Brain (organoid and tissue), 1 donor: ENCODE results near the gene ZC3H10. TPM values are rescaled to one million over a fixed set of nuclear protein-coding genes. Genes with fewer than 3 reads are reported as not detected.

Source experiments
- polyA plus RNA-seq: library from polyadenylated mRNA; stranded (reverse); fragments of 350-450 nt; fragmentation: Illumina TruSeq; extraction: RNeasy Lipid Tissue Mini Kit (QIAGEN cat#74804); gene quantifications from one replicate; pipeline ENCODE4 v1.2.3, GENCODE V29; 2015; ENCODE audit warnings: low read depth, low replicate concordance; ENCODE audit not compliant: insufficient read depth

ZC3H10 gene
- polyA plus RNA-seq, 1 donor from 2014 or later, result 4.0 TPM

Other genes with a start within 250 kb of the ZC3H10 start
- gene PYM1, start 190.4 kb upstream of the ZC3H10 start, polyA plus RNA-seq, result 26.6 TPM
- 12.5 TPM for gene DGKA, start 187.1 kb upstream of the ZC3H10 start, polyA plus RNA-seq
- gene PMEL, start 152.2 kb upstream of the ZC3H10 start, polyA plus RNA-seq, result 1.5 TPM
- 52.2 TPM for gene CDK2, start 151.4 kb upstream of the ZC3H10 start, polyA plus RNA-seq
- 156 TPM for gene RAB5B, start 144.2 kb upstream of the ZC3H10 start, polyA plus RNA-seq
- 18.4 TPM for gene SUOX, start 121.0 kb upstream of the ZC3H10 start, polyA plus RNA-seq
- 6.4 TPM for gene IKZF4, start 97.2 kb upstream of the ZC3H10 start, polyA plus RNA-seq
- 755 TPM for gene RPS26, start 76.3 kb upstream of the ZC3H10 start, polyA plus RNA-seq
- gene ERBB3, start 38.1 kb upstream of the ZC3H10 start, polyA plus RNA-seq, result 23.5 TPM
- gene PA2G4, start 13.7 kb upstream of the ZC3H10 start, polyA plus RNA-seq, result 169 TPM
- gene RPL41, start 1.6 kb upstream of the ZC3H10 start, polyA plus RNA-seq, result 3,587 TPM
- 132 TPM for gene ESYT1, start 10.0 kb downstream of the ZC3H10 start, polyA plus RNA-seq
- 271 TPM for gene MYL6B, start 34.3 kb downstream of the ZC3H10 start, polyA plus RNA-seq
- 1,760 TPM for gene MYL6, start 40.1 kb downstream of the ZC3H10 start, polyA plus RNA-seq
- 113 TPM for gene SMARCC2, start 71.2 kb downstream of the ZC3H10 start, polyA plus RNA-seq
- 62.5 TPM for gene RNF41, start 103.7 kb downstream of the ZC3H10 start, polyA plus RNA-seq
- 85.2 TPM for gene NABP2, start 106.1 kb downstream of the ZC3H10 start, polyA plus RNA-seq
- gene SLC39A5, start 111.8 kb downstream of the ZC3H10 start, polyA plus RNA-seq, result not detected
- 10.5 TPM for gene ANKRD52, start 140.1 kb downstream of the ZC3H10 start, polyA plus RNA-seq
- gene COQ10A, start 148.7 kb downstream of the ZC3H10 start, polyA plus RNA-seq, result 24.0 TPM
- gene CS, start 182.1 kb downstream of the ZC3H10 start, polyA plus RNA-seq, result 184 TPM
- 121 TPM for gene CNPY2, start 197.7 kb downstream of the ZC3H10 start, polyA plus RNA-seq
- 39.6 TPM for gene PAN2, start 215.7 kb downstream of the ZC3H10 start, polyA plus RNA-seq
- gene IL23A, start 220.6 kb downstream of the ZC3H10 start, polyA plus RNA-seq, result not detected
- gene STAT2, start 241.8 kb downstream of the ZC3H10 start, polyA plus RNA-seq, result 25.7 TPM
- not detected for gene APOF, start 244.6 kb downstream of the ZC3H10 start, polyA plus RNA-seq